HEK293T (cell line): ENCODE results near the gene CCSER1.

Source experiments
- BHLHE40 ChIP-seq: fragments of 450-650 bp; IDR thresholded peaks from 2 replicates; pipeline ENCODE4 v1.6.1; 2016; ENCODE audit warnings: mild to moderate bottlenecking, moderate library complexity, borderline replicate concordance
- ELF4 ChIP-seq: fragments of 450-650 bp; IDR thresholded peaks from 2 replicates; pipeline ENCODE4 v1.6.1; 2017; ENCODE audit warnings: antibody characterized with exemption
- FOXA1 ChIP-seq: fragments of 450-650 bp; IDR thresholded peaks from 2 replicates; pipeline ENCODE4 v1.6.1; 2016; ENCODE audit warnings: mild to moderate bottlenecking
- FOXK2 ChIP-seq: fragments of 450-650 bp; IDR thresholded peaks from 2 replicates; pipeline ENCODE4 v1.6.1; 2016; ENCODE audit warnings: mild to moderate bottlenecking
- HDGF ChIP-seq: fragments of 450-650 bp; IDR thresholded peaks from 2 replicates; pipeline ENCODE4 v1.6.1; 2017; ENCODE audit warnings: antibody characterized with exemption, borderline replicate concordance
- SP1 ChIP-seq: fragments of 450-650 bp; IDR thresholded peaks from 2 replicates; pipeline ENCODE4 v1.6.1; 2017
- TARDBP ChIP-seq: fragments of 450-650 bp; IDR thresholded peaks from 2 replicates; pipeline ENCODE4 v1.6.1; 2016

- TF ChIP-seq FOXA1 (no peak), TARDBP (no peak), SP1 (no peak), ELF4 (no peak), FOXK2 (no peak), HDGF (no peak), BHLHE40 (no peak)
These were observed 1392.0 kb downstream of the CCSER1 start for GRCh38 chr4:91519155-91519554.
